ENCODE results near the gene BLVRA. TPM values are rescaled to one million over a fixed set of nuclear protein-coding genes. Genes with fewer than 3 reads are reported as not detected.
"Not testable (repeated sequence)": the region's sequence is repeated elsewhere in the genome, so short reads cannot be mapped to it uniquely, and the experiment has no call there.

Gene BLVRA
- 10 to 100 TPM; 40.5 to 49.2 (median 43.4) TPM for polyA plus RNA-seq (ENCODE audit: insufficient read depth in 1 of 5, insufficient read length in 5 of 5, low replicate concordance in 1 of 5)
- long read RNA-seq, donor 1, transcript BLVRA-201 (8 exons, 1,071 nt), result major isoform, 19 of 22 reads
- long read RNA-seq, donor 1, partial matches to known transcripts, result 0 of 22 reads
- long read RNA-seq, donor 1, other reads (novel, unspliced or antisense), result 0 of 22 reads
- long read RNA-seq, donor 2, transcript BLVRA-201 (8 exons, 1,071 nt), result major isoform, 15 of 18 reads
- long read RNA-seq, donor 2, partial matches to known transcripts, result 0 of 18 reads
- long read RNA-seq, donor 2, other reads (novel, unspliced or antisense), result 0 of 18 reads
- long read RNA-seq, donor 3, transcript BLVRA-201 (8 exons, 1,071 nt), result major isoform, 30 of 42 reads
- long read RNA-seq, donor 3, partial matches to known transcripts, result 5 of 42 reads
- long read RNA-seq, donor 3, other reads (novel, unspliced or antisense), result 5 of 42 reads
- long read RNA-seq, donor 4, transcript BLVRA-201 (8 exons, 1,071 nt), result major isoform, 9 of 9 reads
- long read RNA-seq, donor 4, partial matches to known transcripts, result 0 of 9 reads
- long read RNA-seq, donor 4, other reads (novel, unspliced or antisense), result 0 of 9 reads
- long read RNA-seq, donor 5, transcript BLVRA-201 (8 exons, 1,071 nt), result major isoform, 20 of 23 reads
- long read RNA-seq, donor 5, partial matches to known transcripts, result 0 of 23 reads
- long read RNA-seq, donor 5, other reads (novel, unspliced or antisense), result 0 of 23 reads
- long read RNA-seq, donor 6, transcript BLVRA-201 (8 exons, 1,071 nt), result major isoform, 36 of 38 reads
- long read RNA-seq, donor 6, partial matches to known transcripts, result 0 of 38 reads
- long read RNA-seq, donor 6, other reads (novel, unspliced or antisense), result 0 of 38 reads
- long read RNA-seq, donor 7, transcript BLVRA-201 (8 exons, 1,071 nt), result major isoform, 15 of 17 reads
- long read RNA-seq, donor 7, partial matches to known transcripts, result 0 of 17 reads
- long read RNA-seq, donor 7, other reads (novel, unspliced or antisense), result 0 of 17 reads
- long read RNA-seq, donor 8, transcript BLVRA-201 (8 exons, 1,071 nt), result major isoform, 7 of 10 reads
- long read RNA-seq, donor 8, partial matches to known transcripts, result 0 of 10 reads
- long read RNA-seq, donor 8, other reads (novel, unspliced or antisense), result 0 of 10 reads

GRCh38 chr7:43758029-43758821 lies at the start of gene BLVRA:
Gene BLVRA (plus strand): TSS chr7:43758680. CDS start chr7:43771159, 12,479 bp downstream.
- peak; percentile 67 to 69 for DNase-seq

GRCh38 chr7:43711503-43711902 lies 47.0 kb upstream of the BLVRA start:
- DNase-seq, result no peak

GRCh38 chr7:43715966-43716365 lies 42.5 kb upstream of the BLVRA start:
- not testable (repeated sequence) for DNase-seq

GRCh38 chr7:43716598-43716997 lies 41.9 kb upstream of the BLVRA start:
- DNase-seq, result no peak

GRCh38 chr7:43721193-43721806 lies 37.2 kb upstream of the BLVRA start:
- peak; percentile 36 to 43 for DNase-seq

GRCh38 chr7:43723007-43723341 lies 35.5 kb upstream of the BLVRA start:
- no peak for DNase-seq

- DNase-seq, result peak; percentile 31 to 35
Measured at GRCh38 chr7:43725251-43725650, 33.2 kb upstream of the BLVRA start.

- DNase-seq, result no peak
Measured at GRCh38 chr7:43726466-43726865, 32.0 kb upstream of the BLVRA start.

GRCh38 chr7:43727003-43727402 lies 31.5 kb upstream of the BLVRA start:
- no peak for DNase-seq

- no peak for DNase-seq
Measured at GRCh38 chr7:43727494-43727893, 31.0 kb upstream of the BLVRA start.

GRCh38 chr7:43729214-43729923 lies 29.1 kb upstream of the BLVRA start, which contains the start of gene COA1:
Gene COA1 (minus strand): TSS chr7:43729523. CDS start chr7:43648614, 80,909 bp downstream.
- peak; percentile 86 to 88 for DNase-seq

GRCh38 chr7:43729924-43730248 lies 28.6 kb upstream of the BLVRA start:
- DNase-seq, result no peak

- not testable (repeated sequence) for DNase-seq
Measured at GRCh38 chr7:43731494-43731893, 27.0 kb upstream of the BLVRA start.

- not testable (repeated sequence) for DNase-seq
Measured at GRCh38 chr7:43734575-43735332, 23.7 kb upstream of the BLVRA start.

GRCh38 chr7:43735403-43735801 lies 23.1 kb upstream of the BLVRA start:
- DNase-seq, result no peak

GRCh38 chr7:43735802-43736603 lies 22.5 kb upstream of the BLVRA start:
- no peak for DNase-seq

- no peak for DNase-seq
Measured at GRCh38 chr7:43737467-43738127, 20.9 kb upstream of the BLVRA start.

GRCh38 chr7:43742692-43743091 lies 15.8 kb upstream of the BLVRA start:
- DNase-seq, result no peak
